ENCODE results near the gene IMMP2L. TPM values are rescaled to one million over a fixed set of nuclear protein-coding genes. Genes with fewer than 3 reads are reported as not detected.

IMMP2L gene
- polyA plus RNA-seq, 2 of the 4 experiments (the other 2 are of a cell fraction), result 16.1 to 23.8 TPM

- ATAC-seq, result no peak
Measured at GRCh38 chr7:111437736-111438135, 124.6 kb downstream of the IMMP2L start.

More at GRCh38 chr7:111437736-111438135, 124.6 kb downstream of the IMMP2L start:
- FAIRE-seq (no peak), DNase-seq (ENCODE audit: low read depth in 1 of 2, low spot score in 1 of 2) (no peak)
- no peak overlapping the region; the same call in 2 of the 3 replicates for H3K4me2 ChIP-seq
- peaks cover 12% of the 10 kb centered on the region; the same call in 2 of the 3 replicates for H3K4me1 ChIP-seq
- 87% methylated on average over 2 of the region's 2 CpGs for WGBS (ENCODE audit: missing lambda C conversion rate)
- TF ChIP-seq JUNB (IDR thresholded peaks at IDR 0.05), result no peak
- TF ChIP-seq REST (IDR thresholded peaks at IDR 0.05), result no peak
- no peak for TF ChIP-seq CTCF (IDR thresholded peaks at IDR 0.05)
- TF ChIP-seq ZFP36 (IDR thresholded peaks at IDR 0.05; ENCODE audit: borderline replicate concordance, partially characterized antibody), result no peak
- no peak for TF ChIP-seq POLR2AphosphoS2 (conservative IDR thresholded peaks at IDR 0.05; ENCODE audit: low read length)
- TF ChIP-seq ESRRA (IDR thresholded peaks at IDR 0.05; ENCODE audit: borderline replicate concordance, low read length), result no peak
- no peak for TF ChIP-seq ATOH8 (CRISPR knock-in tag; IDR thresholded peaks at IDR 0.05; ENCODE audit: low read depth)
- no peak for TF ChIP-seq RNF2 (IDR thresholded peaks at IDR 0.05; ENCODE audit: borderline replicate concordance, low read depth)
- no peak for TF ChIP-seq HMGXB4 (CRISPR knock-in tag; IDR thresholded peaks at IDR 0.05; ENCODE audit: borderline replicate concordance)
- no peak for TF ChIP-seq CHD4 (IDR thresholded peaks at IDR 0.05; ENCODE audit: borderline replicate concordance)
- TF ChIP-seq PBX3 (IDR thresholded peaks at IDR 0.05), result no peak
- TF ChIP-seq RCOR1 (IDR thresholded peaks at IDR 0.05; ENCODE audit: low read depth, low read length), result no peak
- TF ChIP-seq CBX8 (IDR thresholded peaks at IDR 0.05), result no peak
- TF ChIP-seq KDM1A (IDR thresholded peaks at IDR 0.05; ENCODE audit: low read depth), result no peak
- POLR2A ChIA-PET, result no interaction called here
- H3K9me3 ChIP-seq, result peaks cover 10% of the 10 kb centered on the region; the same call in 1 of the 3 replicates
- H3K27ac ChIP-seq, result no peak overlapping the region
- CTCF ChIA-PET, result no interaction called here
- H3K4me3 ChIP-seq, result no peak overlapping the region

Measured in A549 (cell line).